PC-3 (cell line): ENCODE results near the gene ACVR1B.

ENCODE experiments used
- EZH2 ChIP-seq: fragments of 300-600 bp; sonication (generic); IDR thresholded peaks from one replicate; pipeline ENCODE4 v1.6.1; 2017; ENCODE audit warnings: antibody characterized with exemption, mild to moderate bottlenecking, low read length; ENCODE audit not compliant: unreplicated experiment
- TF ChIP-seq, protein P1 (sequence below): fragments of 300-600 bp; sonication (generic); conservative IDR thresholded peaks from 2 replicates; pipeline ENCODE4 v1.5.1; 2017; ENCODE audit warnings: antibody characterized with exemption, low read depth, mild to moderate bottlenecking, low read length

DNA sequence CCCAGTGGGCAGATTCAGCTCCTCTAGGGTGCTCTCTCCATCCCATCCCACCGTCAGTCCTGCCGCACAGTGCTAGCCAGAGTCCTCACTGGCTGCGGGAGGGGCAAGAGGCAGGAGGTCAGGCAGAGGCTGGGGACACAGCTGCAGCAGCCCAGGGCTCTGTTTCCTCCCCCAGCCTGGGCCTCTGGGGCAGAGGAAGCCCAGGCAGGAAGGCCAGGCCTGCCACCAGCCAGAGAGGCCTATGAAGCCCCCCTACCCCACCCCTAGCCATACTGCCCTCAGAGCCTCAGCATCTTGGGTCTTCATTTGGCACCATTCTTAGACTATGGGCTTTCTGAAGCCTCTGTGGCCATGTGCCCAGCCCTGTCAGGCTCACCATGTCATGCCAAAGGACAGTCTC is 40.8 kb upstream of the ACVR1B start:
- TF ChIP-seq, protein P1, sequence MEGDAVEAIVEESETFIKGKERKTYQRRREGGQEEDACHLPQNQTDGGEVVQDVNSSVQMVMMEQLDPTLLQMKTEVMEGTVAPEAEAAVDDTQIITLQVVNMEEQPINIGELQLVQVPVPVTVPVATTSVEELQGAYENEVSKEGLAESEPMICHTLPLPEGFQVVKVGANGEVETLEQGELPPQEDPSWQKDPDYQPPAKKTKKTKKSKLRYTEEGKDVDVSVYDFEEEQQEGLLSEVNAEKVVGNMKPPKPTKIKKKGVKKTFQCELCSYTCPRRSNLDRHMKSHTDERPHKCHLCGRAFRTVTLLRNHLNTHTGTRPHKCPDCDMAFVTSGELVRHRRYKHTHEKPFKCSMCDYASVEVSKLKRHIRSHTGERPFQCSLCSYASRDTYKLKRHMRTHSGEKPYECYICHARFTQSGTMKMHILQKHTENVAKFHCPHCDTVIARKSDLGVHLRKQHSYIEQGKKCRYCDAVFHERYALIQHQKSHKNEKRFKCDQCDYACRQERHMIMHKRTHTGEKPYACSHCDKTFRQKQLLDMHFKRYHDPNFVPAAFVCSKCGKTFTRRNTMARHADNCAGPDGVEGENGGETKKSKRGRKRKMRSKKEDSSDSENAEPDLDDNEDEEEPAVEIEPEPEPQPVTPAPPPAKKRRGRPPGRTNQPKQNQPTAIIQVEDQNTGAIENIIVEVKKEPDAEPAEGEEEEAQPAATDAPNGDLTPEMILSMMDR, result no peak
- no peak for TF ChIP-seq EZH2
